ENCODE results near the gene PLPP4.

The PLPP4 gene

GRCh38 chr10:120580918-120581895 is 124.2 kb downstream of the PLPP4 start:
- no peak for DNase-seq

GRCh38 chr10:120582753-120583152 is 125.7 kb downstream of the PLPP4 start:
- no peak for DNase-seq

GRCh38 chr10:120583424-120584108 is 126.5 kb downstream of the PLPP4 start:
- DNase-seq, result no peak

GRCh38 chr10:120584786-120585185 is 127.8 kb downstream of the PLPP4 start:
- no peak for DNase-seq

- no peak for DNase-seq
Measured at GRCh38 chr10:120586471-120586872, 129.4 kb downstream of the PLPP4 start.

- DNase-seq, result no peak
Measured at GRCh38 chr10:120587061-120587460, 130.0 kb downstream of the PLPP4 start.

- no peak for DNase-seq
Measured at GRCh38 chr10:120588311-120588710, 131.3 kb downstream of the PLPP4 start.

GRCh38 chr10:120593693-120594092 is 136.7 kb downstream of the PLPP4 start:
- no peak for DNase-seq

GRCh38 chr10:120597902-120598301 is 140.9 kb downstream of the PLPP4 start:
- no peak for DNase-seq

GRCh38 chr10:120598386-120598785 is 141.4 kb downstream of the PLPP4 start:
- no peak for DNase-seq

- no peak for DNase-seq
Measured at GRCh38 chr10:120599200-120599724, 142.2 kb downstream of the PLPP4 start.

- no peak for DNase-seq
Measured at GRCh38 chr10:120600871-120601649, 144.0 kb downstream of the PLPP4 start.

GRCh38 chr10:120601999-120602398 is 145.0 kb downstream of the PLPP4 start:
- no peak for DNase-seq

GRCh38 chr10:120605410-120605809 is 148.4 kb downstream of the PLPP4 start:
- no peak for DNase-seq

- DNase-seq, result no peak
Measured at GRCh38 chr10:120606051-120606764, 149.2 kb downstream of the PLPP4 start.

- DNase-seq, result no peak
Measured at GRCh38 chr10:120607016-120607709, 150.1 kb downstream of the PLPP4 start.

- DNase-seq, result no peak
Measured at GRCh38 chr10:120607710-120608703, 151.0 kb downstream of the PLPP4 start.

- DNase-seq, result no peak
Measured at GRCh38 chr10:120609006-120609405, 152.0 kb downstream of the PLPP4 start.

GRCh38 chr10:120610791-120611190 is 153.8 kb downstream of the PLPP4 start:
- no peak for DNase-seq

- no peak for DNase-seq
Measured at GRCh38 chr10:120612756-120613155, 155.7 kb downstream of the PLPP4 start.
